ENCODE measurements around the gene CLEC6A. TPM values are rescaled to one million over a fixed set of nuclear protein-coding genes. Genes with fewer than 3 reads are reported as not detected.

The CLEC6A gene
- total RNA-seq, 2 experiments from 2014 or later: not detected

- CTCF ChIA-PET: no interaction called here
- no peak for ATAC-seq (ENCODE audit: poor library complexity)
- Mint-ChIP-seq H3K4me3 (no peak overlapping the region), H3K27me3 (peaks cover 3% of the 10 kb centered on the region), H3K36me3 (ENCODE audit: low read depth) (no peaks in the 10 kb centered on the region), H3K9me3 (no peaks in the 10 kb centered on the region), H3K4me1 (ENCODE audit: low read depth) (no peaks in the 10 kb centered on the region), H3K27ac (no peak overlapping the region)
- Histone ChIP-seq H3K9me3 (ENCODE audit: control insufficient read depth in 1 of 2, insufficient read depth in 1 of 2, low read length in 2 of 2) (no peaks in the 10 kb centered on the region), H3K4me3 (ENCODE audit: low read length) (no peak overlapping the region), H3K27ac (ENCODE audit: low read depth in 1 of 2, low read length in 2 of 2) (no peak overlapping the region), H3K36me3 (ENCODE audit: insufficient read depth, low read length) (no peaks in the 10 kb centered on the region), H3K4me1 (ENCODE audit: insufficient read depth, low read length) (no peaks in the 10 kb centered on the region), H3K27me3 (ENCODE audit: control insufficient read depth in 1 of 2, insufficient read depth in 2 of 2, low read length in 2 of 2) (no peaks in the 10 kb centered on the region)
- TF ChIP-seq, protein P1, sequence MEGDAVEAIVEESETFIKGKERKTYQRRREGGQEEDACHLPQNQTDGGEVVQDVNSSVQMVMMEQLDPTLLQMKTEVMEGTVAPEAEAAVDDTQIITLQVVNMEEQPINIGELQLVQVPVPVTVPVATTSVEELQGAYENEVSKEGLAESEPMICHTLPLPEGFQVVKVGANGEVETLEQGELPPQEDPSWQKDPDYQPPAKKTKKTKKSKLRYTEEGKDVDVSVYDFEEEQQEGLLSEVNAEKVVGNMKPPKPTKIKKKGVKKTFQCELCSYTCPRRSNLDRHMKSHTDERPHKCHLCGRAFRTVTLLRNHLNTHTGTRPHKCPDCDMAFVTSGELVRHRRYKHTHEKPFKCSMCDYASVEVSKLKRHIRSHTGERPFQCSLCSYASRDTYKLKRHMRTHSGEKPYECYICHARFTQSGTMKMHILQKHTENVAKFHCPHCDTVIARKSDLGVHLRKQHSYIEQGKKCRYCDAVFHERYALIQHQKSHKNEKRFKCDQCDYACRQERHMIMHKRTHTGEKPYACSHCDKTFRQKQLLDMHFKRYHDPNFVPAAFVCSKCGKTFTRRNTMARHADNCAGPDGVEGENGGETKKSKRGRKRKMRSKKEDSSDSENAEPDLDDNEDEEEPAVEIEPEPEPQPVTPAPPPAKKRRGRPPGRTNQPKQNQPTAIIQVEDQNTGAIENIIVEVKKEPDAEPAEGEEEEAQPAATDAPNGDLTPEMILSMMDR (IDR thresholded peaks at IDR 0.05): no peak
- DNase-seq: no peak
- intact Hi-C loops (cut with DNase I, micrococcal nuclease): no loop called here
- POLR2A ChIA-PET: no interaction called here
Measured at GRCh38 chr12:8445731-8446130, 10.0 kb upstream of the CLEC6A start.

DNA sequence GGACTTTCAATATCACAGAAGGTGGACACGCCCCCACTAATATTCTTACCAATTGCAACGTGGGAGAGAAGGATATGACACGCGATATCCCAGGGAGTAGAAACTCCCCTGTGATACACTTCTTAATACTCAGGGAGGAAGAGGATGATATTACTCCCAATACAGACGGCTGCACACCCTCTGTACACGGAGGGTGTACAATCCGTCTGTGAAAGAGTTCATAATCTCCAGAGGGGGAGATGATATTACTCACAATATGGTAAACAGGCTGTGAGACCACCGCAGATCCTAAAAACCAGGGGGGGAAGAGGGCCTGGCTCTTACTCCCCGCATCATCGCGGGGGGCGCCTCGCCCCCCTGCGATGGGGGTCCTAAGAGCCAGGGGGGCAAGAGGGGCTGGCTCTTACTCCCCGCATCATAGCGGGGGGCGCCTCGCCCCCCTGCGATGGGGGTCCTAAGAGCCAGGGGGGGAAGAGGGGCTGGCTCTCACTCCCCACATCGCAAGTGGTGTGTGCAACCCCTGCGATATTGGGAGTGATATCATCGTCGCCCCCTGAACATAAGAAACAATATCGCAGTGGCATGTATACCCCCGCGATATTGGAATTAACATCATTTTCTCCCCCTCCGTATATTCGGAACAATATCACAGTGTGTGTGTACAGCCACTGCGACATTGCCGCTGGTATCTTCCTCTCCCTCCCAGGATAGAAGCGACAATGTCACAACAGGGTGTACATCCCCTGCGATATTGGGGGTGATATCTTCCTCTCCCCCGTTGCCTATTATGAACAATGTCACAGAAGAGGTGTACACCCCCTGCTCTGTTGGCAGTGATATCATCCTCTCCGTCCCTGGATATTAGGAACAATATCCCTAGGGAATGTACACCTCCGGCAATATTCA, 8.9 kb upstream of the CLEC6A start:
- no peaks in the 10 kb centered on the region for H3K4me1 Mint-ChIP-seq (ENCODE audit: low read depth)
- ATAC-seq (ENCODE audit: poor library complexity): no peak
- no peaks in the 10 kb centered on the region for H3K9me3 ChIP-seq (ENCODE audit: control insufficient read depth in 1 of 2, insufficient read depth in 1 of 2, low read length in 2 of 2)
- intact Hi-C loops (cut with DNase I, micrococcal nuclease): no loop called here
- H3K4me1 ChIP-seq (ENCODE audit: insufficient read depth, low read length): no peaks in the 10 kb centered on the region
- H3K27me3 ChIP-seq (ENCODE audit: control insufficient read depth in 1 of 2, insufficient read depth in 2 of 2, low read length in 2 of 2): no peaks in the 10 kb centered on the region
- no peak overlapping the region for H3K27ac Mint-ChIP-seq
- ChIA-PET CTCF (no interaction called here), POLR2A (no interaction called here)
- TF ChIP-seq, protein P1 (IDR thresholded peaks at IDR 0.05): no peak
- no peaks in the 10 kb centered on the region for H3K9me3 Mint-ChIP-seq
- no peaks in the 10 kb centered on the region for H3K36me3 Mint-ChIP-seq (ENCODE audit: low read depth)
- H3K36me3 ChIP-seq (ENCODE audit: insufficient read depth, low read length): no peaks in the 10 kb centered on the region
- no peak overlapping the region for H3K4me3 Mint-ChIP-seq
- peaks cover 3% of the 10 kb centered on the region for H3K27me3 Mint-ChIP-seq
- H3K27ac ChIP-seq (ENCODE audit: low read depth in 1 of 2, low read length in 2 of 2): no peak overlapping the region
- DNase-seq: no peak
- H3K4me3 ChIP-seq (ENCODE audit: low read length): no peak overlapping the region

GRCh38 chr12:8449355-8449859, 6.4 kb upstream of the CLEC6A start:
- H3K36me3 Mint-ChIP-seq (ENCODE audit: low read depth): no peaks in the 10 kb centered on the region
- Histone ChIP-seq H3K27ac (ENCODE audit: low read depth in 1 of 2, low read length in 2 of 2) (no peak overlapping the region), H3K36me3 (ENCODE audit: insufficient read depth, low read length) (no peaks in the 10 kb centered on the region), H3K4me3 (ENCODE audit: low read length) (no peak overlapping the region), H3K4me1 (ENCODE audit: insufficient read depth, low read length) (no peaks in the 10 kb centered on the region), H3K9me3 (ENCODE audit: control insufficient read depth in 1 of 2, insufficient read depth in 1 of 2, low read length in 2 of 2) (no peaks in the 10 kb centered on the region), H3K27me3 (ENCODE audit: control insufficient read depth in 1 of 2, insufficient read depth in 2 of 2, low read length in 2 of 2) (no peaks in the 10 kb centered on the region)
- TF ChIP-seq, protein P1 (IDR thresholded peaks at IDR 0.05): no peak
- H3K4me1 Mint-ChIP-seq (ENCODE audit: low read depth): no peaks in the 10 kb centered on the region
- ChIA-PET POLR2A (no interaction called here), CTCF (no interaction called here)
- intact Hi-C loops (cut with DNase I, micrococcal nuclease): no loop called here
- H3K27me3 Mint-ChIP-seq: peaks cover 7% of the 10 kb centered on the region
- DNase-seq (no peak), ATAC-seq (ENCODE audit: poor library complexity) (no peak)
- H3K4me3 Mint-ChIP-seq: no peak overlapping the region
- no peaks in the 10 kb centered on the region for H3K9me3 Mint-ChIP-seq
- H3K27ac Mint-ChIP-seq: no peak overlapping the region
